SJSA1 (cell line): Measurements from ENCODE around the gene BACH2. TPM values are rescaled to one million over a fixed set of nuclear protein-coding genes. Genes with fewer than 3 reads are reported as not detected.
"Not testable (repeated sequence)": the region's sequence is repeated elsewhere in the genome, so short reads cannot be mapped to it uniquely, and the experiment has no call there.

Experiments used
- DNase-seq, 2 experiments: peaks; one replicate each; pipeline ENCODE4 v3.0.0-alpha.2; 2015 to 2020; ENCODE audit warnings: low spot score in 2 of 2, low read depth in 1 of 2
- H3K27ac ChIP-seq: fragments of 250-450 bp; sonication (Bioruptor Pico); 2 replicates; pipeline ENCODE4 v1.5.1; 2020; ENCODE audit warnings: mild to moderate bottlenecking, moderate library complexity
- H3K27me3 ChIP-seq: fragments of 250-450 bp; sonication (Bioruptor Pico); replicated peaks from 2 replicates; pipeline ENCODE4 v1.5.1; 2020; ENCODE audit warnings: mild to moderate bottlenecking, moderate library complexity
- H3K36me3 ChIP-seq: fragments of 250-450 bp; sonication (Bioruptor Pico); 2 replicates; pipeline ENCODE4 v1.5.1; 2020; ENCODE audit warnings: mild to moderate bottlenecking
- H3K4me1 ChIP-seq: fragments of 250-450 bp; sonication (Bioruptor Pico); replicated peaks from 2 replicates; pipeline ENCODE4 v1.6.1; 2021; ENCODE audit warnings: mild to moderate bottlenecking
- H3K4me3 ChIP-seq: fragments of 250-450 bp; sonication (Bioruptor Pico); 2 replicates; pipeline ENCODE4 v1.5.1; 2020; ENCODE audit warnings: mild to moderate bottlenecking
- H3K9me3 ChIP-seq: fragments of 250-450 bp; sonication (Bioruptor Pico); replicated peaks from 2 replicates; pipeline ENCODE4 v1.5.1; 2020; ENCODE audit warnings: mild to moderate bottlenecking
- total RNA-seq: library from RNA; depleted of rRNA; stranded (reverse); fragments of >200 nt; shearing (Covaris generic); gene quantifications from 2 replicates; pipeline ENCODE4 v1.2.3, GENCODE V29; 2014

The BACH2 gene
- total RNA-seq, 1 experiment from 2014 or later = 1.3 TPM

DNA sequence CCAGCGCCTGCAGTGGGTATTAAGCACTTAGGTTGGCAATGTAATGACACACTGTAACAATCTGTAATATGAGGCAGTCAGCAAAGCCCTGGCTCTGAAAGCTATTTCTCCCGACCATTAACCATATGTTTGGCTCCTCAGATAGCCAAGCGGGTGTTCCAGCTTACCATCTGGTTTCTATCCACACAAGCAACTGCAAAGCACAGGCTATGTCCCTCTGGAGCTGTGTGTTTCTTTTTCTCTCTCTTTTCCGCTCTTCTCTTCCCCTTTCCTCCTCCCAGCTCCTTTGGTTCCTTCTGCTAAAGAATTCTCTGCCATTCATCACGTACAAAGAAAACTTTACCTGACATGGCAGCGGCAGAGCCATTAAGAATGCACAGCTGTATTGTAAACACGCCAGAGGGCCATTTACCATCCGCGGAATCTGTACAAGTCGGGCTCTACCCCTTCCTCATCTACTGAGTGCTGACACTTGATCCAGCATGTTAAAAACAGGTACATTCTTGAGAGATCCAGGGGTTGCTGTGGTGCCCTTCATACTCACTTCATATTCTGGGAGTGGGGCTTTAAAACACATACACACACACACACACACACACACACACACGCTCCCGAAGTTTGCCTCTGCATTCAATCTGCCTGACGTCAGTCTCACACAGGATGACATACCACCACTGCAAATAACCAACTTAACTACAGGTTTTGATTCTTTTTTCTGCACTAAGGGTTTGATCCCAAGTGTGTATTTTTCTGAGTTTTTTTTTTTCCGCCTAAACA, 77.2 kb downstream of the BACH2 start:
- no peak overlapping the region for H3K4me3 ChIP-seq

DNA sequence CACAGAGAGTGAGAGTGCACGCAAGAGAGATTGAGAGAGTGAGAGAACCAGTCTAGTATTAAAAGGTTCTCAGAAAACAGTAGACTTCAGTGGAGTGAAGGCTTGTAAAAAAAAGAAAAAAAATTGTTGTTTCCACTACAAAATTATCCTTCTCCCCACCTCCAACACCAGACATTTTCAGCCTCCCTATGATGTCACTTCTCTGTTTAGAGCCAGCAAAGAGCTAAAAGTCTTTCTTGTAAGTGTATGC, 77.8 kb downstream of the BACH2 start:
- DNase-seq = no peak
- Histone ChIP-seq H3K27me3 (no peaks in the 10 kb centered on the region), H3K9me3 (no peaks in the 10 kb centered on the region; the same call in 1 of the 2 replicates), H3K36me3 (no peaks in the 10 kb centered on the region), H3K27ac (peak overlapping the region; percentile 98), H3K4me1 (peaks cover 56% of the 10 kb centered on the region), H3K4me3 (no peak overlapping the region; the same call in 1 of the 2 replicates)

More for the DNA sequence above, 77.2 kb downstream of the BACH2 start:
- DNase-seq = peak; percentile 59 to 65
- H3K27me3 ChIP-seq = no peaks in the 10 kb centered on the region
- peak overlapping the region; percentile 98 for H3K27ac ChIP-seq
- H3K36me3 ChIP-seq = no peaks in the 10 kb centered on the region
- H3K9me3 ChIP-seq = no peaks in the 10 kb centered on the region; the same call in 1 of the 2 replicates
- peaks cover 56% of the 10 kb centered on the region for H3K4me1 ChIP-seq

DNA sequence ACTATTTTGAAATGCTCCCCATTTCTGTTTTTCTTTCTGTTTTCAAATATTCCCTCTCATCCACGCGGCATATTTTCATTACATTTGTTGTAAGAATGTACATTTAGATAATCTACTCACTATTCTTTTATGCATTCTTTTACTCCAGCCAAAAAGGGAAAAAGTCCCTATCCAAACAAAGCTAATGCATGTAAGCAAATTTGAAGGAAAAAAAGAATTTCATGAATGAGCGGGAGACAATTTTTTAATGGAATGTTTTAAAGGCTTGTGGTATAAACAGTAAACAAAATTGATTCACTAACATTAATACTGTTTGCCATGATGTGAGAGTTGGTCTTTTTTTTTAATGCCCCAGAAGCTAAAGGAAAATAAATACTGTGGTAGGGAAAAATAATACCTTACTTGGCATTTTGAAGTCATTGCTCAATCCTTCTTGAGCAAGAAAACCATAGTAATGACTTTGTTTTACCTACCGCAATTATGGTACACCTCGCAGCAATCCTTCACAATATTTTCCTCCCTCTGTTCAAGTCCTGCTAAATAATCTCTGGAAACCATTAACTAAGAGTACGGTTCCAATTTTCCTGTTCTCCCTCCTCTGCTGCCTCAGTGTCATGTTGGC, 79.0 kb downstream of the BACH2 start:
- no peaks in the 10 kb centered on the region for H3K27me3 ChIP-seq
- peaks cover 54% of the 10 kb centered on the region for H3K4me1 ChIP-seq
- H3K27ac ChIP-seq = peak overlapping the region; percentile 98
- no peaks in the 10 kb centered on the region for H3K9me3 ChIP-seq
- H3K36me3 ChIP-seq = no peaks in the 10 kb centered on the region
- DNase-seq = peak in 1 of 2 experiments; percentile 94
- H3K4me3 ChIP-seq = no peak overlapping the region; the same call in 1 of the 2 replicates

DNA sequence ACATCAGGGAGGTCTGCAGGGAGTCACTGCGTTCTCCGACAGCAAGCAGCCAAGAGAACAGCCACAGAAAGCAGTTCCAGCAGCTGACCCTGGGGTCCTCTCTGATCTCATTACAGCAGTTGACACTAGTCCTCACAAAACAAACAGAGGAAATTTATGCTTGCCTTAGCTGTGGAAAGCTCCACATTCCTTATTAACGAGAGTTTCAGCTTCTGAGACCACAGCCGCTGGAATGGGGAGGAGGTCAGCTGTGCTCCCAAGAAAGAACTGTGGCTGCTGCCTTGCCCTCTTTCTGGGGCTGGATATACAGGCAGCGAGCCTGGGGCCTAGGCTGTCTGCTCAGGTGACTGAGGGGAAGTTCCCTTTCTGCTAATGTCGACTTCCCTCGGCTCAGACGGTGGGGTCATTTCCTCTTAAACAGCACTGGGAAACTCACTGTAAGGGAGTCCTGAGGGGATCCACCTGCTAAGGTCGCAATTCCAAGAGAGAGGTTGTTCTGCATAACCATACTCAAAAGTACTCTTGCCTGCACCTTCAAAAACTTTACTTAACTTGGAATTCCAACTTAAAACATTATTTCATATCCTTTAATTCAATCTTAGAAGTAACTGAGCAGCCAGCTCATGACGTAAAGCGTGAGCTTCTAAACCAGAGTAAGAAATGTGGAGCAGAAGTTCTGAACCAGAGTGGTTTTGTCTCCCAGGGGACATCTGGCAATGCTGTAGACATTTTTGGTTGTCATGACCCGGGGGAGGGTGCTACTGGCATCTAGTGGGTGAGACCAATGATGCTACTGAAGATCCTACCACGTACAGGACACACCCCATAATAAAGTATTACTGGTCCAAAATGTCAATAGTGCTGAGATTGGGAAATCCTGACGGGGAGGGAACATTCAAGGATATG, 80.3 kb downstream of the BACH2 start:
- H3K27ac ChIP-seq = peak overlapping the region; percentile 19; the same call in 1 of the 2 replicates
- H3K9me3 ChIP-seq = no peaks in the 10 kb centered on the region
- H3K4me3 ChIP-seq = no peak overlapping the region
- no peaks in the 10 kb centered on the region for H3K36me3 ChIP-seq
- no peaks in the 10 kb centered on the region for H3K27me3 ChIP-seq
- peaks cover 49% of the 10 kb centered on the region for H3K4me1 ChIP-seq
- DNase-seq = peak; percentile 56 to 74

DNA sequence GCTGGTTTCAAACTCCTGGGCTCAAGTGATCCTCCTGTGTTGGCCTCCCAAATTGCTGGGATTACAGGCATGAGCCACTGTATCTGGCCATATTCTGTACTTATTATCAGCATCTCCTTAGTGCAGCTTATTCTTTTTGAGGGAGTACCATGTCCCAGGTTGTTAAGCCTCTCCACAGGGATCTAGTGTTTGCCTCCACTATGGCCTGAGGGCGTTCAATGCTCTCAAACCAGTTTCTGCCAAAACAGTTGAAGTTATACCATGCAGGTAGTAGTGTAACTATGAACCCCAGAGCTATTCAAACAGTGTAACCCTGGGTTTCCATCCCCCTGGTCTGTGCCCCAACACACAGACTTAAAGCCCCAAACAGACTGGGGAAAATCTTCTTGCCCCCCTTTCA, 81.7 kb downstream of the BACH2 start:
- Histone ChIP-seq H3K9me3 (no peaks in the 10 kb centered on the region), H3K4me3 (no peak overlapping the region), H3K36me3 (no peaks in the 10 kb centered on the region), H3K27ac (no peak overlapping the region), H3K27me3 (no peaks in the 10 kb centered on the region), H3K4me1 (peaks cover 40% of the 10 kb centered on the region)
- no peak for DNase-seq

DNA sequence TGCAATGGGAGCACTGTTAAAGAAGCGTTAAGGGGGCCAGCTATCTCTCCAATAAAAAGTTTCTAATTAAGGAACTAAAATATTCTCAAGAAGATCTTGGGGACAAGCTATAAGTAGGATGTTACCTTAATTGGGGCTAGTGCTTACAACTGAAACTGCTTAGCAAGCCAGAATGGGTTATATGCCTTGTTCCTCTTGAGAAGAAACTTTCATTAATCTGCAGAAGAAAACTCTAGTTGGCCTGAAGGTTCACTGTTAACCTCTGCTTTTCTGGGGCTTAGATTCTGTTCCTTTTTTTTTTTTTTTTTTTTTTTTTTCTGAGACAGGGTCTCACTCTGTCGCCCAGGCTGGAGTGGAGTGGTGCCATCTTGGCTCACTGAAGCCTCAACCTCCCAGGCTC, 82.2 kb downstream of the BACH2 start:
- Histone ChIP-seq H3K27me3 (no peaks in the 10 kb centered on the region), H3K36me3 (no peaks in the 10 kb centered on the region), H3K9me3 (no peaks in the 10 kb centered on the region), H3K27ac (no peak overlapping the region), H3K4me1 (peaks cover 35% of the 10 kb centered on the region), H3K4me3 (no peak overlapping the region)
- no peak for DNase-seq

DNA sequence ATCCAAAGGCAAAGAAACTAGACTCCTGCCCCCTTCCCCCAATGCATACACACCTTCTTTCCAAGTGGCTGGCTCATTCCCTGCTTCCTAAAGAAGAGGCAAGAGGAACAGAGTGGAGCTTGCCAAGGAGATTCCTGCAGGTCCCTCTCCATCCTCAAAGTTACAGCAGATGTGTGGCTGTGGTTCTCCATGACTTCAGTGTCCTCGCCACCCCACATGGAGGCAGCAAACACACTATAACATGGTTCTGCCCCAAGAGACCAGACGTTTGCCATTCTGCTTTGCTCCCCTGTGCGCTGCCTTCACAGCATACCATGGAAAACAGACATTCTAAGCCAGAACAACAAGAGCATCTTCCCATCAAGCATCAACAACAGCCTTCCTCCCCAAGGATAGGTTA, 84.4 kb downstream of the BACH2 start:
- H3K27me3 ChIP-seq = no peaks in the 10 kb centered on the region
- H3K4me3 ChIP-seq = no peak overlapping the region
- peaks cover 19% of the 10 kb centered on the region for H3K4me1 ChIP-seq
- no peak overlapping the region for H3K27ac ChIP-seq
- H3K36me3 ChIP-seq = no peaks in the 10 kb centered on the region
- no peak for DNase-seq
- H3K9me3 ChIP-seq = no peaks in the 10 kb centered on the region

DNA sequence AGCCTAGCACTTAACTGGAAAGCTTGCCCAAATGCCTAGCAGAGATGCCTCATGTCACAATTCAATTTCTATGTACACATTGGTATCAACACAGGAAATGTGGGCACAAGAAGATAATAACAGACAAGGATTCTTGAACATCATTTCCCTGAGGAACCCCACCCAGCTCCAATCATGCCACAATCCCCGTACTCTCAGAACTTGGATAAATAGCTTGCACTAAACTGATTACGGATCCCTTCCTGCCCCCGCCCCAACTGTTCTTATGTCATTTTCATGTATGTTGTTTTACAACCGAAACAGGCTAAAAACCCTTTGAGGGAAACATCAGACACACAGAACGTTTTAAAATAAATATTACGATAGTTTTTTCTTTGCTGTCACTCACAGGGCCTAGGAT, 87.1 kb downstream of the BACH2 start:
- Histone ChIP-seq H3K4me1 (no peaks in the 10 kb centered on the region), H3K36me3 (no peaks in the 10 kb centered on the region), H3K27me3 (no peaks in the 10 kb centered on the region), H3K4me3 (no peak overlapping the region), H3K9me3 (no peaks in the 10 kb centered on the region), H3K27ac (no peak overlapping the region)
- DNase-seq = no peak

DNA sequence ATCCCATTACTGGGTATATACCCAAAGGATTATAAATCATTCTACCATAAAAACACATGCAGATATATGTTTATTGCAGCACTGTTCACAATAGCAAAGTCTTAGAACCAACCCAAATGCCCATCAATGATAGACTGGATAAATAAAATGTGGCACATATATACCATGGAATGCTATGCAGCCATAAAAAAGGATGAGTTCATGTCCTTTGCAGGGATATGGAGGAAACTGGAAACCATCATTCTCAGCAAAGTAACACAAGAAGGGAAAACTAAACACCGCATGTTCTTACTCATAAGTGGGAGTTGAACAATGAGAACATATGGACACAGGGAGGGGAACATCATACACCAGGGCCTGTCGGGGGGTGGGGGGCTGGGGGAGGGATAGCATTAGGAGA, 88.0 kb downstream of the BACH2 start:
- H3K4me3 ChIP-seq, H3K27me3 ChIP-seq, H3K9me3 ChIP-seq, H3K36me3 ChIP-seq, H3K4me1 ChIP-seq, H3K27ac ChIP-seq, DNase-seq: not testable (repeated sequence)

DNA sequence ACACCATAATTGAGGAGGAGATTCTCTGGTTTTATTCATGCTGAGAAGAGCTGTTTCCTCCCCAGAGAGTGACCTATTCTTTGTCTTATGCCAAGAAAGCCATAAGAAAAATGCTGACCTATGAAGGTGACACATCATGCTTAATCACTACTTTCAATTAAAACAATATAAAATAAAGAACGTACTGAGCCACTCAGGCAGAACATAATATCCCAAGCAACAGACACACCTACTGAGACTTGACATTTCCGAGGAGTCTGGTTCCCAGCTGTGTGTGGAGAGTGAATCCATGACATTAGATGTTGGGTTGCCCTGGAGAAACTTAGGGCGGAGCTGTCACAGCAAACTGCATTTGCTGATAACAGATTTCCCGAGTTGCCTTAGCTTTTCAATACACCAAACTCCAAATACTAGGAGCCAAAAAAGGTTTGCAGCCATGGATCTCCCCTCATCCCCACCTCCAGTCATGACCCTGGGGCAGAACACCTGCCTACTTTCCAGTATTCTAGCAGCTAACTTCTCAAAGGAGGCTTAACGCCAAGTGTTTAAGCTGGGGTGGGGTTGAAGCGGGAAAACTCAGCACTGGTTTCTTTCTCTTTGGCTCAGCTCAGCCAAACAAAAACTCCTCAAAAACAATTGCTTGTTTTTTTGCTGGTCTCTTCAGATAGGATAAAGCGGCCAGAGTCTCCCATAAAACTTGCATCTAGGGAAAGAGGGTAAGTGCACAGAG, 92.2 kb downstream of the BACH2 start:
- Histone ChIP-seq H3K27me3 (no peaks in the 10 kb centered on the region), H3K9me3 (no peaks in the 10 kb centered on the region), H3K4me3 (no peak overlapping the region), H3K36me3 (no peaks in the 10 kb centered on the region), H3K4me1 (0 out of 2 replicates have a peak, but pooled peaks cover 3% of the 10 kb centered on the region), H3K27ac (no peak overlapping the region)
- no peak for DNase-seq

DNA sequence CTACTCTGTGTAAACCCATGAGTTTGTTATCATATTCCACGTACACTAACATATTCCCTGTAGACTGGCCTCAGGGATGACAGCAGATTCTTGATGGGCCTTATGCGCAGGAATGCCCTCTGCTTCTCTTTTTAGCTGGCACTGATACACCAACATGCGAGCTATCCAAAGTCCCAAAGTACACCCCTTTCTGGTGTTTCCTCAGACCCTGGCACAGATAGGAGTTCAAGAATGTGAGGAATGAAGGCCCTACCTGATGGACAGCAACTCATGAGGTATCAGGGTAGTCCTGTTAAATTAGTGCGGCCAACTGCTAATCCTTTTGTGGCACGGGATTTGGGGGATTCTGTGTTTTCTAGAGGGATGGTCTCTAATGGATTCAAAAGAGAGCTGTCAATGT, 93.0 kb downstream of the BACH2 start:
- Histone ChIP-seq H3K4me1 (0 out of 2 replicates have a peak, but pooled peaks cover 3% of the 10 kb centered on the region), H3K9me3 (no peaks in the 10 kb centered on the region), H3K27ac (no peak overlapping the region), H3K4me3 (no peak overlapping the region), H3K27me3 (no peaks in the 10 kb centered on the region), H3K36me3 (no peaks in the 10 kb centered on the region)
- no peak for DNase-seq

DNA sequence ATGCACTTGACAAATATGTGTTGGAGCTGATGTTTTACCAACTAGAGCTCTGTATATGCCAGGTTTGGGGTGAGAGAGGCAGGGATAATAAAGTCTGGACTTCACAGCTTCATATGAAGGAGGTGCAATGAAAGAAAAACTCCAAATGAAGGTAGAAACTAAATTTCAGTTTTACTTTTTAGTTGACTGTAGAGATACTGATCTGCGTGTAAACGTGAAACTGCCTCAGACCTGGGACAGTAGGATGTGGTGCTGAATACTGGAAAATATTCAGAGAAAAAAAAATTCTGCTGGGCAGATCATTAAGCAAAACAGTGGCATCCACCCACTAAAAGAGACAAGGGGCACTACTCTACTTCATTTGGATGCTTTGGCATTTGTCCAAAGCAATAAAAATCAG, 94.5 kb downstream of the BACH2 start:
- H3K27ac ChIP-seq = no peak overlapping the region
- H3K9me3 ChIP-seq = no peaks in the 10 kb centered on the region
- H3K4me1 ChIP-seq = 0 out of 2 replicates have a peak, but pooled peaks cover 3% of the 10 kb centered on the region
- H3K4me3 ChIP-seq = no peak overlapping the region
- no peaks in the 10 kb centered on the region for H3K27me3 ChIP-seq
- no peak for DNase-seq
- H3K36me3 ChIP-seq = no peaks in the 10 kb centered on the region

DNA sequence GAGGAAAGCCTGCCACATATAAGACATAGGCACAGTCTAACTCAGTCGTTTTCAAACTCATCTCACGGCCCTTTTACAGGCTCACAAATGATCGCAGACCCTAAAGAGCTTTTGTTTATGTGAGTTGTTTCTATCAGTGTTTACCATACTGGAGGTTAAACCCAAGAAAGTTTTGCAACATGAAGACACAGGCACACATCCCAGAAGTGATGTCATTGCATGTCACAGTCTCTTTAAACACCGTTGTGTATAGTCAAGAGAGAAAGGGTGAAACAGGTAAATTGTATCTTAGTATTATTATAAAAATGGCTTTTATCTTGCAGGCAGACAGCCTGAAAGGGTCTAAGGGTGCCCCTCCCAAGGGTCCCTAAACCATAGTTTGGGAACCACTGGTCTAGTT, 96.7 kb downstream of the BACH2 start:
- peaks cover 11% of the 10 kb centered on the region for H3K4me1 ChIP-seq
- no peaks in the 10 kb centered on the region for H3K36me3 ChIP-seq
- no peak overlapping the region for H3K4me3 ChIP-seq
- H3K9me3 ChIP-seq = no peaks in the 10 kb centered on the region
- no peak for DNase-seq
- H3K27me3 ChIP-seq = no peaks in the 10 kb centered on the region
- H3K27ac ChIP-seq = no peak overlapping the region
